ENCODE measurements around the gene THSD4.

GRCh38 chr15:71346464-71346863 is 231.2 kb downstream of the THSD4 start:
- TF ChIP-seq POLR2A (IDR thresholded peaks at IDR 0.05) (no peak), CTCF (IDR thresholded peaks at IDR 0.05) (no peak), POLR2AphosphoS5 (IDR thresholded peaks at IDR 0.05) (no peak)

Measured in sigmoid colon (tissue), 4 donors.